Stimulated activated CD8-positive, alpha-beta memory T cell treated with anti-CD3 and anti-CD28 coated beads, Interleukin-7, amount 100 ng/mL, for 1 hour (primary cell): ENCODE data around the gene GRK7.
"Not testable (repeated sequence)": the region's sequence is repeated elsewhere in the genome, so short reads cannot be mapped to it uniquely, and the experiment has no call there.

ENCODE experiments used
- DNase-seq, 2 donors: peaks; one replicate each; pipeline ENCODE4 v3.0.0-alpha.2; 2020; ENCODE audit warnings: low read depth in 2 of 2

The GRK7 gene

GRCh38 chr3:141762552-141762951 lies 656 bp upstream of the GRK7 start:
- DNase-seq, result not testable (repeated sequence)

GRCh38 chr3:141764045-141764444 lies 837 bp downstream of the GRK7 start:
- no peak for DNase-seq

DNA sequence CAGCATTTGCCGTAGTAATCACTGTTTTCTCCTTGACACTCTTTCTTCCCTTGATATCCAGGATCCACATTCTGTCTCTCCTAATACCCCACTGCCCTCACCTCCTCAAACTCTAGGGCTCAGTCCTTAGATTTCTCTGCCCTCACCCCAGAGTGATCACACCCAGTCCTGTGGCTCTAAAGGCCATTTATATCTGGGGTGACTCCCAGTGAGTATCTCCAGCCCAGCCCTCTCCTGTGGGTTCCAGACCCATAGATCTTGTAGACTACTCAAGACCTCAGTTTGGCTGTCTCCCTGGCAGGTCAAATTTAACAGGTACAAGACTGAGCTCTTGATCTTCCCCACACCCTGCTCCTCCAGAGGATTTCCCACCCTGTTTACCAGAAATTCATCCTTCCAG lies 1.3 kb downstream of the GRK7 start:
- no peak for DNase-seq

DNA sequence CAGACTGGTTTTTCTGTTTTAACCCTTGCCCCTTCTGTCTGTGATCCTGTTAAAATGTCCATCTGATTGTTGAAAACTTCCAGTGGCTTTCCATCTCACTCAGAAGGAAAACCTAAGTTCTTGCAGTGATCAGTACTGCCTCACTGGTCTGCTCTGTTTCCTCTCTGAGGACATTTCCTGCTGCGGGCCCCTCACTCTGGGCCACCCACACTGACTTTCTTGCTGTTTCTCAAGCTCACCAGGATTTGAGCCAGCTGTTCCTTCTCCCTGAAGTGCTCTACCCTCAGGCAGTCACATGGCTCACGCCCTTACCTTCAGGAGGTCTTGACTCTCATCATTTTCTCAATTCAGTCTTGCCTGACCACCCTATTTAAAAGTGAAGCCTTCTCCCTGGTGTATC lies 1.8 kb downstream of the GRK7 start:
- no peak for DNase-seq

DNA sequence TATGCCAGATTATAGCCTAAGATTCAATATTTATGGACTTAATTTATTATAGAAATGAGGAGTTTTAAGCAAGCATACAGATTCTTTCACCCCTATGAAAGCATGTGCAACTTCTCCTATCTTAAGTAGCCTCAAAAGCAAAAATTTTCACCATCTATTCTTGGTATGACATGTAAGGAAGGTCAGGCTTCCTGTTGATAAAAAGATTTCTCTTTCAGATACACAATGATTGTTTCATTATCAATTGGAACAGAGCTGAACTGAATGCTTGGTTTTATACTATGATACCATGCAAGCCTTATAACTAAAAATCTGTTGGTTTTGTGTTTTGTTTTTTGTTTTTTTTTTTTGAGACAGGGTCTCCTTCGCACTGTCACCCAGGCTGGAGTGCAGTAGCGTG lies 3.9 kb downstream of the GRK7 start:
- DNase-seq, result no peak

GRCh38 chr3:141769221-141769894 lies 6.2 kb downstream of the GRK7 start:
- no peak for DNase-seq

DNA sequence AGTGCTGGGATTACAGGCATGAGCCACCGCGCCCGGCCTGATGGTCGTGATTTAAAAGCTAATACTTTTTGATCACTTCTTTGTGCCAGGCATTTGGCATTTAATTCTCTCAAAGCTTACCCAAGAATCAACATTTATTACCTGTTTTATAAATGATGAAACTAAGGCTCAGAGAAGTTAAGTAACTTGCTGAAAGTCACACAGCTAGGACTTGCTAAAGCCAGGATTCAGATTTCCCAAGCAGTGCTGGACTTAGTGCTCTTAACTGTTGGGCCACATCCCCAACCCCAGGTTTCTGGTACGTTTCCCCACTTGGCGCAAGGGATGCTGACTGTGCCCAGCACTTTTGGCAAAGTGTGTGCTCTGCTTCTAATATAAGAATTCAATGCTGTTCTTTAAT lies 10.5 kb downstream of the GRK7 start:
- DNase-seq, result no peak

DNA sequence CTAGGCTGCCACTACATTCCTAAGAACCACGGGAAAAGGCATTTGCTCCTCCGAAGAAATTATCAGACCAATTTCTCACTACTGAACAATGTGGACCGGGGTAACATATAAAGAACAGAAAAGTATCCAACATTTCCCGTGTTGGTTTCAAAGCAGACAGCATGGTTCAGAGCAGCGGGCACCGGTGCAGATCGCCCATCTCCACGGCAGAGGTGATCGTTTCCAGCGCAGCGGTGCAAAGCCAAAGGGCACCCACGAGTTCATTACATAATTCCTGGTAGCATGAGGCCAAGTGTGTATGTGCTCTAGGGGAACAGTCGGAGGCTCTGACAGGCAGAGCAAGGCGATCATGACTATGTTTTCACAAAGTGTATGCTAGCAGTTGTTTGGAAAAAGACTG lies 13.2 kb downstream of the GRK7 start:
- no peak for DNase-seq

GRCh38 chr3:141776885-141777284 lies 13.7 kb downstream of the GRK7 start:
- DNase-seq, result no peak

GRCh38 chr3:141777957-141778813 lies 15.0 kb downstream of the GRK7 start:
- no peak for DNase-seq

GRCh38 chr3:141779667-141780066 lies 16.5 kb downstream of the GRK7 start:
- no peak for DNase-seq

- DNase-seq, result no peak
Measured at GRCh38 chr3:141782386-141782932, 19.3 kb downstream of the GRK7 start.

DNA sequence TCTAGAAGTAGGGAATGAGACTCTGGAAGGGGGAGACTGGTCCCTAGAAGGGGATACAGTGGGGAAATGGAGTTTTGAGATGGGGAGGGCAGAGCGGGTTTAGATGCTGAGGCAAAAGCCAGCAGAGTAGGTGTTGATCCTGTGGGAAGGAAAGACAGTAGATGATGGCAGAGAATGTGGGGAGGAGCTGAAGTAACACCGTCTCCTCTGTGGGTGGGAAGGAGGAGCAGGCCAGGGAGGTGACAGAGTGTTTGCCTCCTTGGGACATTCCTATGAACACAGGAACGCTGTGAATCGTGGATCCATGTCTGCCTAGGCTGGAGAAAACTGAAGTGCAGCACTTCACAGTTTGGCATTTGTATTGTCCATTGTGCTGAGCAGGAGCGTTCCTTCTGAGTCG lies 20.4 kb downstream of the GRK7 start:
- DNase-seq, result no peak

- DNase-seq, result no peak
Measured at GRCh38 chr3:141784096-141784495, 20.9 kb downstream of the GRK7 start.

DNA sequence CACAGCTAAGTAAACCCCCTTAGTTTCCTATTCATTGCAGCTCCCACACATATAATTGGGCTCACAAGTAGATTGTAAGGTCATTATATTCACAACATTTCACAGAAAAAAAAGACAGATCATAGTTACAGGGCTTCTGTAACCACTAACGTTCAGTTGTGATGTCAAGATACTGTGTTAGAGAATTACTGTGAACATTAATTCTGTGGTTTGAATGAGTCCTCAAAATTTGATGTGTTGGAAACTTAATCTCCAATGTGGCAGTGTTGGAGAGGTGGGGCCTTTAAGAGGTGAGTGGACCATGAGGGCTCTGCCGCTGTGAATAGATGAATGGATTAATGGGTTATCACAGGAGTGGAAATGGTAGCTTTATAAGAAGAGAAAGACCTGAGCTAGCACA lies 21.3 kb downstream of the GRK7 start:
- DNase-seq, result no peak

DNA sequence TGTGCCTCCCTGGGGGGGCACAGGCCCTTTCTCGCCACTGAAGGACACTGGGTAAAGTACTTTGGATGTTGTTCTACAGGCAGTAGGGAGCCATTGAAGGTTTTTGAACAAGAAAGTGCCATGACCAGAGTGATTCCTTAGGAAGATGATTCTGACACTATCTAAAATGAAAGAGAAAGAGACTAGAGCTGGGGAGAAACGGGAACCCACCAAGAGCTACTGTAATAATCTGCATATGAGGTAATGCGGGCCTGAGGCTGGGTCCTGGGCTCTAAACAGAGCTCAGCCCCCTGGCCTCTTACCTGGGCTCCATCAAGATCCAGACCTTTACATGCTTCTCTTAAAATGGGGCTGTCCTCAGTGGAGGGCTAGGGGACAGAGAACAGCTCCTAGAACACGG lies 24.9 kb downstream of the GRK7 start:
- DNase-seq, result no peak

DNA sequence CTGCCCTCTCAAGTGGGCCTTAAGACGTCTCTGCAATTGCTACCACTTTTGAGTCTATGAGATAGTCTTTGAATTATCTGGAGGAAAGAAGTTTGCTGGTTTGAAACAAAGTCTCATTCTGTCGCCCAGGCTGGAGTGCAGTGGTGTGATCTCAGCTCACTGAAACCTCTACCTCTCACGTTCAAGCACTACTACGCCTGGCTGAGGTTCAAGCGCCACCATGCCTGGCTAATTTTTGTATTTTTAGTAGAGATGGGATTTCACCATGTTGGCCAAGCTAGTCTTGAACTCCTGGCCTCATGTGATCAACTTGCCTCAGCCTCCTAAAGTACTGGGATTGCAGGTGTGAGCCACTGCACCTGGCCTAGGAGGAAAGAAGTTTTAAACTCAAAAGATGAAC lies 25.5 kb downstream of the GRK7 start:
- DNase-seq, result not testable (repeated sequence)

DNA sequence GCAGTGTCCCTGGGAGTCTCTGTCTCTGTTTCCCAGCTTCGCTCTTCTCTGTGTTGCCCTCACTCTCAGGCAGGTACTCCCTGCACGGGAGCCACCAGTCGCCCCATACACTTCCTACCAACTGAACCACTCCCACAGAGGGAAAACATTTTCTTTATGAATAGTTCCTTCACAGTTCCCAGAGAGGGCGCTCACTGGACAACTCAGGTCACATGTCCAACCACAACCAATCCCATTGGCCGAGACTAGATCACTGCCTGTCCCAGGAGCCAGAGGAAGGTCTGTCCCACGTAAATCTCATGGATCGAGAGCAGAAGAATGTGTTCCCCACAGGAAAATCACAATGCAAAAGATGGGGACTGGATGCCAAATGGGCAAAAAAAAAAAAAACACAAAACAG lies 26.1 kb downstream of the GRK7 start:
- no peak for DNase-seq

- DNase-seq, result no peak
Measured at GRCh38 chr3:141790171-141790570, 27.0 kb downstream of the GRK7 start.

- DNase-seq, result no peak
Measured at GRCh38 chr3:141792495-141792894, 29.3 kb downstream of the GRK7 start.

DNA sequence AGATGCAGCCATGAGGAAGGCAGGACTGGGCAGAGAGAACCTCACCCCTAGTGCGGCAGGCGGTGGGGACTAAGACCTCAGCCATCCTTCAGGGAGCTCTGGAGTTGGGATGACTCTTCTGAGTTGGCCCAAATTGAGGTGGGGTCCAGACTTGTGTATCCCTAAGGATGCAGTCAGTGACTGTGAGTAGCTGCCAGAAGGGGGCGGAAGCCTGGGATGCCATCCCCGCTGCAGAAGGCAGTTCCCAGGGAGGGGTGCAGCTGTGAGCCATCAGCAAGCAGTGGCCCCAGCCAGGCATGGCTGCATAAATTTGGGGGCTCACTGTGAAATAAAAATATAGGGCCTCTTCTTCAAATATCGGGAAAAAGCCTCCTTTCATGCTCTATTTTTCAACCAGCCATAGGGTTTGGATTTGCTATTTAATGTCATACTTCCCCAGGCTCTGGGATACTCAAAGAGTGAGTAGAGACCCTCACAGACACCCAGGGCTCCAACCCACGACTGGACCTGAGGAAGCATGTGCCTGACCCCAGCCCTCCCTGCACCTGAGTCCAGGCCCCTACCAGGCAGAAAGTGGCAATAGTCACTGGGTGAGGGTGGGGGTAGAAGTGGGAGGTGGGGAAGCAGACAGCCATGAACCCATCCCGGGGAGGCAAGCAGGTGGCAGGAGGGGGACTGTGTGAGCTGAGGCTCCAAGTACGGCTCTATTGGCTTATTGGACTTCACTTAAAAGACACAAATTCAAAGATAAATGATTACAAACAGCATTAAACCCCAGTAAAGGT lies 30.5 kb downstream of the GRK7 start:
- no peak for DNase-seq

- no peak for DNase-seq
Measured at GRCh38 chr3:141795276-141795675, 32.1 kb downstream of the GRK7 start.
